Suppressor macrophage treated with lipopolysaccharide for 1 hour (primary cell): ENCODE measurements around the gene A2M.

ENCODE experiments used
- DNase-seq, 3 donors: peaks; one replicate each; pipeline ENCODE4 v3.0.0-alpha.2; 2020 to 2022

Gene A2M

DNA sequence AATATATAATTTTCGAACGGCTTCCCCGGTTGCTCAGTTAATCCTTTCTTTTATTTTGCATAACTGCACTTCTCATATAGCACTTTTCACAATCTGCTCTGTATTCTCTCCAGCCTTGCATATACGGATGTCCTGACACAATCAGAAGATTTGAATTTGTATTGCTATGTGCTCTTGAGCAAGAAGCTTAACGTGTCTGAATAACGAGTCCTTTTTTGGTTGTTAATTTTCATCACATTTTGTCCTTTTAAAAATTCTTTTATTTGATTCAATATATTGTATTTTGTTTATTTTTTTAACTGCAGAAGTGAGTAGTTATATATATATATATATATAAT is 17.6 kb downstream of the A2M start:
- no peak for DNase-seq

DNA sequence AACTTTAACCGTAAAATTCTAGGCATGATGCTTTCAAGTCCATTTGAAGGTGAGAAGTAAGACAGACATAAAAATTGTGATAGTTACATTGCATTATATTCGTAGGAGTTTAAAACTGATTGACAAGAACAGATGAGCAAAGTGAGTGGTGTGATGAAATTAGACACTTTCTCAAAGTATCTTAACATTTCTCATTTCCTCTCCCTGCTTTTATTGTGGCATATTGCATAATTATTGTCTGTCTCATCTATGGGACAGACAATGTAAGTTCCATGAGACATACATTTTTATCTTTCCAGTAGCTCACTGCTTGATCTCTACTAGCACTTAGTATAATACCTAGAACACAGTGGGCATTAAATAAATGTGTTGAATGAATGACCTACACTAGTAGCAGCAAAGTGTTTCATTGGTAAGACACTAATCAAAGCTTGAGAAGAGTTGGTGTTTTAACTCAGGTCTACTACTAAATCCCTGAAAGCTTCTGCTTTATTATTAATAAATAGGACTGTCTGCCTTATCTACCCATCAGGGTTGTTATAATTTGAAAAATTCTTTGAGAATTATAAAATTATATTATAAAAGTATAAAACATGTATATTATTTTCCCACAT is 19.0 kb downstream of the A2M start:
- peak; percentile 7 to 61 (median 43) for DNase-seq

DNA sequence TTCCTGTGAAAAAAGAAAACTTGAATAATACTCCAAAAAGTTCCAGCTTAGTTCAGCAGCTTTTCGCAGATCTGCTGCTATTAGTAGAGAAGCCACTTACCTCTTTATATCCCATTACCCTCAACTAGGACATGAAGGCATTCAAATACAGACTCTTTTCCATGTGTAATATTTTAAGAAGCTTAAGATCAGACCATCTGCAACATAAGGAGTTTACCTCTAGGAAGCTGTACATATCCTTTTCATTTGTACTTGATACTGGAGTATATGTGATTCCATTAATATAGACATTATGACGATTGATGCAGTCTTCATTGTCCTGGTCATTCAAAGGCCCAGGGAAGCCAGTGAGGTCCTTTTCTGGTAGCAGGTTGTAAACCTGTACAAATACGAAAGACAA is 20.4 kb downstream of the A2M start:
- no peak for DNase-seq

DNA sequence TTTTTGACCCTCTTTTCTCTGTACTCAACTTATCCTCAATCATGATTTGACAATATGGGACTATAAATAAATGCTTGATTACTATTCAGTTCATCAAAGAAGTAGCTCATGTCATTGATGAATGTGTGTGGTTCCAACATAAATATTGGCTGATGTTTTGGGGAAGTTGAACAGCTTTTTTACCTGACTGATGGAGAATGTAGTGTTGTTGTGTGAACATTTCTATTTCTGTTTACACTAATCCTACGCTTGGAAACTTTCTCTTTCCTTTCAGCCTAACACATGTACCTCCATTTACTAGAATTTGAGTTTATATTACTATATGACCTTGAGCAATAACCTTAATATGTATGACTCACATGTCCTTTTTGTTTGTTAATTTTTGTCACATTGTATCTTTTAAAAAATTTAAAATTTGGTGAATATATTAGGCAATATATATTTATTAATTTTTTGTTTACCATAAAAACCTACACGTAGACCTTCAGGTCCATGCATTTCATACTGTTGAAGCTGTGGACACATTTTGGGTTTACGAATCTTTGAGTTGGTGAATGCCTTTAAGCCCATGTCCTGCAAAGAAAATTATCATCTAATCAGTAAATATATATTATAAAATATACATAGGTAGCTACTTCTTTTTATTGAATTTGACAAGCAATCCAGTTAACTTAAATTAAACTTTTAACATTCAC is 21.1 kb downstream of the A2M start:
- no peak for DNase-seq

DNA sequence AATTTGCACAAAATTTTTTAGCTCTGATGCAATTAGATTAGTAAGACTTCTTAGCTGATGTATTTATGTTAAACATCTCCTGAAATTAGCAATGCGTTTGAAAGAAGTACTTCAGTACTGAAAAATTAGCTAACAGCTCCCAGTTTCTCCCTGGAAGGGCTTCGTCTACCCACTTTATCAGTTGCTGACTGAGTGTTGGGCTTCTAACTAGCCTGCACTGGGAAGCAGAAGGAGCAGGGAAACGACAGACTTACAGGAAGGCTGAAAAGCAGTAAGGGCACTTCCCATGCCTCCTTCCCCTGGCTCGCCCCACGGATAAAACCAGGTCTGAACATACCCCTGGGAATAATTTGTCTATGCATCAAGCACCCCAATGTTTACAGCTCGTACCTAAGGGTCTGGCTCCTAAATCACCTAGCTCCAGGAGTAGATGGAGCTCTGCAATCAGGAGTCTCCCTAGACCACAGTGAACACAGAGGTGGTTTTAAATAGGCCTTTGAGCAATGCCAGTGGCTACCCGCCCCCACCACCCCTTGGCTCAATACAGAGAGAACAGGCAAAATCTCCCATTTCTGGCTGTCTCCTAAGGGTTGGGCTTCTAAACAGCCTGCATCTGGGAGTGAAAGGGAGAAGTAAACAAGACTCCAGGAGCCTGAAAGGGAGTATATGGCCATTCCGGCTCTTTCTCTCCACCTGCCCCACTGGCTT is 23.7 kb downstream of the A2M start:
- DNase-seq = no peak

DNA sequence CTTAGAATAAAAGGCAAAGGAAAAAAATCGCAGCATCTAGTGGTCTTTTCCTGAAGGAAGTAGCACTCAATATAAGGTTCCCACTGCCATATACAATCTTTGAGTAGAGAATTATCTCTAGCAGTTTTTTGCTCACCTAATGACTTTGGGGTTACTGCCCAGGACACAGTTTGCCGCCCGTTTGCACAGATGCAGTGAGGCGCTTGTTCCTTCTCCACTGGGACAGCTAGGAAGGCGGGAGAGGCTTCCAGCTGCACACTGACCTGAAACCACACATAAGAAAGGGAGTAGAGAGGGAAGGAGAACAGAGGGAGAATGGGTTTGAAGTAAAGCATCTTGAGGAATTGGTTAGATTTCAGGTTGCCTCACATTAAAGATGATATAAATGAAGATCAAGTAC is 25.5 kb downstream of the A2M start:
- DNase-seq = no peak

DNA sequence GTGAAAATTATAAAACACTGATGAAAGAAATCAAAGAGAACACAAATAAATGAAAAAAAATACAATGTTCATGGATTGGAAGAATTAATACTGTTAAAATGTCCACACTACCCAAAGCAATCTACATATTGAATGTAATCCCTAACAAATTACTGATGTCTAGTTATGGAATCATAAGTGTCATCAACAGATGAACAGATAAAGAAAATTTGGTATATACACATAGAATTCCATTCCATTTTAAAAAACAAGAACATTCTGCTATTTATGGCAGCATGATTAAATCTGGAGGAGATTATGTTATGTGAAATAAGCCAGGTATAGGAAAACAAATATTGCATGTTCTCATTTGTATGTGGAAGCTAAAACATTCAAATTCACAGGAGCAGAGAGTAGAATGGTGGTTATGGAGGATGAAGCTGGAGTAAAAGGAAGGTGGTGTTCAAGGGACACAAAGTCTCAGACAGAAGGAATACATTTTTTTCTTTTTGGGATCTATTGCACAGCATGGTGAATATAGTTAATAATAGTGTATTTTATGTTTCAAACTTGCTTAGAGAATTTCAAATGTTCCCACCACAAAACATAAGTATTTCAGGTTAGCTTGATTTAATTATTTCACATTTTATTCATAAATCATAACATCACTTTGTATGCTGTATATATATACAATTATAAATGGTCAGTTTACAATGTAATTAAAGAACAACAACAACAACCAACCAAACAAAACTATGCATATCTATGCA is 28.5 kb downstream of the A2M start:
- no peak for DNase-seq

DNA sequence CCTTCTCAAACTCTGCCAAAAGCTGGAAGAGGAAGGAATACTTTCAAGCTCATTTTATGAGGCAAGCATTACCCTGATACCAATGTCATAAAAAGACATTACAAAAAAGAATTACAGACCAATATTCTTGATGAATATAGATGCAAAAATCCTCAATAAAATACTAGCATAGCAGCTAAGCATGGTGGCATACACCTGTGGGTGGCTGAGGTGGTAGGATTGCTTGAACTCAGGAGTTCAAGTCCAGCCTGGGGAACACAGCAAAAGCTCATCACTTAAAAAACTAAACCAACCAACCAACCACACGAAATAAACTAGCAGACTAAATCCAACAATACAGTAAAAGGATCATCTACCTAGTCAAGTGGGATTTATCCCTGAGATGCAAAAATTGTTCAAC is 29.6 kb downstream of the A2M start:
- DNase-seq = no peak

DNA sequence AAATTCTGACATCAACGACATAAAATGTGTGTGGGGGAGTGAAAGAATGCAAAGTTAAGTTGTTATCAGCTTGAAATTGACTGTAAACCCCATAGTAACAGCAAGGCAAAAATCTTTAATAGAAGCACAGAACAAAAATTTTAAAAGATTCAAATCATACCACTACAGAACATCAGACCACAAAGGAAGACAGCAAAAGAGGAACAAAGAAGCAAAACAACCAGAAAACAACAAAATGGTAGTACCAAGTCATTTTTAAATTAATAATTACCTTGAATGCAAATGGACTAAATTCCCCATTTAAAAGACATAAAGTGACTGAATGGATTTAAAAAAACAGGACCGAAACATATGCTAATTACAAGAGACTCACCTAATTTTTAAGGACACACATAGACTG is 31.3 kb downstream of the A2M start:
- no peak for DNase-seq

DNA sequence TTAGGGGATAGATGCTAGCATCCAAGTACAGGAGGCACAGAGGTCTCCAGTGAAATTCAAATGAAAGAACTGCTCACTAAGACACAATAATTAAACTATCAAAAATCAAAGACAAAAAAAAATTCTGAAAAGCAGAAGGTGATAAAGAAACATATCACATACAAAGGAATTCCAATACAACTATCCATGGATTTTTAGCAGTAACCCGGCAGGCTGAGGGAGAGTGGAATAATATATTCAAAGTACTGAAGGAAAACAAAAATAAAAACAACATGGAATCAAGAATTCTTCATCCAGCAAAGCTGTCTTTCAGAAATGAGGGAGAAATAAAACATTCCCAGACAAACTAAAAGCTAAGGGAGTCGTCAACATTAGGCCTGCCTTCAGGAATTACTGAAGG is 31.9 kb downstream of the A2M start:
- no peak for DNase-seq

DNA sequence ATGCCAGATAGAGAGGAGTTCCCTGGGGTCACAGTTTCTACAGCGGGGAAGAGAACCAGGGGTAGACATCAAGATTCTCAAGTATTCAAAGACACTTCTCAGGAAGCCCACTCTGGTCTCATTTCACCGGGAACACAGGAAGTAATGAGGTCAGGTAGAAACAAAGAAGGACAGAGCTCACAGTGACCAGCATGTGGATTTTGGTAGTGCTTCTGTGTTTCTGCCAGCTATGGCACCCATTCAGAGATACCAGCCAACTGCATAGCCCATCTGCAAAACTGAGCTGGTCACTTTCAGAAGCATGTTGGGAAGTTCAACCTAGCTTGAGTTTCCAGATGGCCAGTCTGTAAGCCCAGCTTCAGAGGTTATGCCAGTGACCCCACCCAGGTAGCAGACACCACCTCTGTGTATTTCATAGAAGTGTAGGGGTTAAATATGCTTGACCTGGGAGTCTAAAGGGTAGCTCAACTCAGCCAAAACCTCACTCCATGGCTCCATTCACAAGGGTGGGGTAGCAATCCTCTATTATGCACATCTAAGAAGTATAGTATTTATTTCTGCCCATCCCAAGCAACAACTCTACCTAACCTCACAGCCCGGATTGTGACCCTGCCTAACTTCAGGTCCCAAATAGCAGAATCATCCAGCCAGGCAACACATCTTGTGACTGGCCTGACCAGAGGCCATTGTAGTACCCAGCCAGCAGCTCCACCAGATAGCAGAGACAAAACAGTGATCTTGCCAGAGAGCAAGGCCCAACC is 33.9 kb downstream of the A2M start:
- DNase-seq = no peak

DNA sequence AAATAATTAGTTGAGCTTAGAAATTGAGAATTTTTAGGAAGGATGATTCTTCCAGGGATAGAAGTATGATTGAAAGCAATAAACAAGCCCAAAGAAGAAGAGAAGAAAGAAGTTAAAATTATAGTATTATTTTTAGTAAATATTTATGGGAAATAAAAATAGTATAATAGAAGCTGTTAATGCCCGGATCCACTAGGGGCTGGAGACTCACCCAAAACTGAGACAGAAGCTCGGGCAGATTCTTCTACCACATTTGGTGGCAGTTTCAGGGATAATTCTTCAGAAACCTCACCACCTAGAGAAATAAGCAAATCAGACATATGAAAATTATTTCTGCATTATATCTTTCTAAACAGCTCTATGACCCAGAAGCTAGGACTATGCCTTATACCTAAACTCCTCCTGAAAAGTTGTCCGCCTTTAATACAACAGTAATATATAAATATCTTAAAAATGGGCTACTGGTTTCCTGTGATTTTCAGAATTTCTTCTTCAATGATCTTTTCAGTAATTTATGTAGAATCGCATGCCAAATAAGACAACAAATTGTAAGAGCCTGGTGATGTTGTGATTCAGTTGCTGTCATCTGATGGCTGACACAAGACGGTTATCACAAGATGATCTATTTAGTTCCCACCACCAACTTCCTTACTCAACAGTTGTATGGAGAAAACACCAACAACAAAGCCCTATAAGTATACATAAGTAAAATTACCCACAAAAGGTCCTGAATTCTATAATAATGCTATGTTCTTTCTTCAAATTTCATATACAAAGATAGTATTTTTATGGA is 35.6 kb downstream of the A2M start:
- peak; percentile 48 to 53 (median 52) for DNase-seq

DNA sequence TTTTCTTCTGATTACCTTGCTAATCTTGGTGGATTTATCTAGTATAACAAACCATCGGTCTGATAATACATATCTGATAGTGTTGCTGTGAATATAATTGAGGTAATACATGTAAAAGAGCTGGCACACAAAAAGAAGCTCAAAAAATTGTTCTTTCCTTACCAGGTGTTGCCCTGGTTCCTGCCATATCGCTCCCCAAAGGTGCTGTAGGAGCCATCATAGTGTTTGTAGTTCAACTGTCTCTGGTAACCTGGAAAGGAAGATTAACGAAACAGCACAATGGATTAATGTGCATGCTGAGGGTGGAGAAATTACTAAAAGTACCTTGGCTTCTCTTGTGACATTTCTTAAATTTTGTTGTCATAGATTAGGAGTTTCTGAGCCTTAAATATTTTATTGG is 36.6 kb downstream of the A2M start:
- DNase-seq = no peak

DNA sequence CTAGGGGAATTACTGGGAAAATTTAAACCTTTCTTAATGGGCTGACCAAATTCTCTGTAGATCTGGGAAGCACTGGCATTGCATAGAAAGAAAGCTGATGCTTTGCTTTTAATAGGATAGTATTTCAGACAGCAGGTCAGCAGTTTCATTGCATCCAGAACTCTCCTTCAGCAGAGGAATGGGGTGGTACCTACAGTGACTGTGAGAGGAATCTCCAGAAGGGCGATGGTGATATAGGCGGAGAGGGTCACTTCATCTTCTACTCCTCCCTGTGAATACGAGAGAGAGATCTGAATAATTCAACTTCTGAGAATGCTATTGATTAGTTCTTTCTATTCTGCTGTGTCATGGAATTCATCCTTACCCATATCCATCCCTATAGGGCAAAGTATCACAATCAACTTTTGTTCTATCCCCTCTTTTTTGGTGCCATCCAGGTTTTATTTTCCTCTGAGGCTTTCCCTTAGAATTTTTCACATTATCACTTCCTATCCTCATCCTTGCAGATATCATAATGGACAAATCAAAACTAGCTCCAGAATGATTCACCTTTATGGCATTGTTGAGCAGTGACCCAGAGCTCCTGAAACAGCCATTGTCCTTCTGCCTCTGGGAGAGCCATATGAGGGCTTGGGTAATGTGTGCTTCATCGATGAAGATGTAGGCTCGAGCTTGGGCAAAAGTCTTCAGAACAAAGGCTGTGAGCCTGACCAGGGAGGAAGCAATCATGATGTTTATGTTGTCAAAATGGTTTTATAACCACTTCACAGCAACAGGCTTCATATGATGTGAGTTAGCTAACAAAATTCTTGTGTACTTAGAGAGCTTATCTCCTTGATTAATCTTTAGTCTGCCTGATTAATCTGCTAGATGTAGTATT is 38.3 kb downstream of the A2M start:
- no peak for DNase-seq

DNA sequence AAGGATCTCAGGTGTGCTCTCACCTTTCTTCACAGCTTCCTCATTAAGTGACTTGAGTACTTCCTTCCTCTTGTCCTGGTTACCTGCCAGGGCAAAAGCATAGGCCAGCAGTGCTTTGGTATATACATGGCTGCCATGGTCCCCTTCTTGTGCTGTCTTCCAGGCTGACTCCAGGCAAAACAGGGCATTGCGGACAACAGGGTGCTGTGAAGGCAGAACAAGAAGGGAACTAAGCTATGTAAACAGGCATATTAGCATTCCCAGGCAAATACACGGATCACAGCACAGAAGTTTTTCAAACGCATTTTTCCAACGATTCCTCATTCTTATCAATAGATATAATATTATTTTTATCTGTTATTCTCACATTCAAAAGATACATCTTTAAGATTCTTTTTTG is 39.0 kb downstream of the A2M start:
- no peak for DNase-seq

DNA sequence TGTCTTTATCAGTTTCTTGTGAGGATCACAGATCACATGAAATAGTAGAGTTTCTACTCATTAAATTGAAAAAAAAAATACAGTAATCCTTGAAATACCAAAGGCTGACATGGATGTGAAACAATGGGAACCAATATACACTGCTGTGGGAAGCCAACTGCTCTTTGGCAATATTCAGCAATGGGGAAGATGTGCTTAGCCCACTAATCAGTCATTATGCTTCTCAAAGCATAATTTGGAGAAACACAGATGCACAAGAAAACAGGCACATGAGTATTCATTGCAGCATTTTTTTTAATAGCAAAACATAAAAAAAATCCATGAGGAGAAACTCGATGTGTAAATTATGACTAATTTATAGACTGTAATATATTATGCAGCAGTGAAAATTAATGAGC is 40.6 kb downstream of the A2M start:
- DNase-seq = no peak

DNA sequence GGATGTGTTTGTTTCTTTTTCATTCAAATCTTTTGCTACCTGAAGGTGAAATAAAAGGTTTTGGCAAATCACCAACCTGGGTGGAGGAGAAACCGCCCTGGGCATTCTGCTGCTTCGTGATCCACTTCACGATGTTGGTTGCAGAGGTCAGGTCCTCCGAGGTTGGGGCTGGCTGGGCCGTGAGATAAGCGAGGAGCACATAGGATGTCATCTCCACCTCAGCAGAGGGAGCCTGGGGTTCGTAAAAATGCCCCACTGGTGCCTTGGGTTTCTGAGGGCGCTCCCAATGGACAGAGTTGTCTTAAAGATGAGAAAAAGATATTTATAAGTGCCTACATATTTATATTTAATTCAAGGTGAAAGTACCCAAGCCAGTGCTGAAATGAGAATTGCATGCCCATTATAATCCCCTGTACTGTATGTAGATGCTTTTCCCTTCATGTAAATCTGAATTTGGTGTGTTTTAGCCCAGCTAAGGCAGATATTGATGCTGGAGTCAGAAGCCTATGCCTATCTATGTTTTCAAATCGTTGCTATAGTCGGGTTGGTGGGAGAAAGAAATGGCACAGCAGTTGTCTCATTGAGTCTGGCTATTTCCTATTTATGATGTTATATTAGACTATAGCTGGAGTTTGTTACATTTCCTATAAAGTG is 41.1 kb downstream of the A2M start:
- no peak for DNase-seq

DNA sequence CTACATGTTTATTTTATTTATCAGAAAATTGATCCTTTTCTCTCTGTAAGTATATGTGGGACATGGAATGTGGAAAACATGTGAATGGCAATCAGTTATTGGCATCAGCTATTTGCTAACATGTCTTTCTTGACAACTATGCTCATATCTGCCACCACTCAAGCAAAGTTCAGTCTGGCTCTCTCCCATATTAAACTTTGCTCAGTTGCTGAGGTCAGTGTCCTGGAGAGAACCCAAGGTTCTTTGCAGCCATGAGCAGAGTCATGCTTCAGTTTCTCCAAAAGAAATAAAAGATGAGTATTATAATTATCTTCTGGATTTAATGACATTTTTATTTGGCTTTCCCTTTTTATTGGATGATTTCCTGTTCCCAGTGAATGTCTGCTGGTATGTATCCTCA is 42.6 kb downstream of the A2M start:
- no peak for DNase-seq

DNA sequence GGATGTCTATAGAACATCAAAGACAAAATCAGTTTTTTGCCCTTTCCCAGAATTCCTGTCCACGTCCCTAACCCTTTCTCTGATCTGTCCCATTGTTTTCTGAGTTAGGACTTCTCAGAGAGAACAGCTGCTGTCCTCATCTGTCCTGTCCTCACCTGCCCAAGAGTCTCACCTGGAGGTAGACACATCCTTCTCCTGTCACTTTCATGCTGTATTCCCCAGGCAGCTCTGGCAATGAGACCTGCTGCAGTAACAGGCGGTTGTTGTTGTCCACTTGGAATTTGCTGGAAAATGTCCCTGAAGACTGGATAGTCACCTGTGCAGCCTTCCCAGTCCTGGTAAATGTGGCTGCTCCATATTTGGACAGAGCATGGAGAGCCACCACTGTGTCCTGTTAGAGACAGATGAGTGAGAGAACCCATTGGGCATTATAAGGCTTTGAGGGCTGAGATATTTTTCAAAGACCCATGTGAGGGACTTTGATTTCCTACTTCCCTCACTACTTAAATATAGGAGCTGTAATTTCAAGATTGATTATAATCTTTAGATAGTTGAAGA is 43.2 kb downstream of the A2M start:
- no peak for DNase-seq

DNA sequence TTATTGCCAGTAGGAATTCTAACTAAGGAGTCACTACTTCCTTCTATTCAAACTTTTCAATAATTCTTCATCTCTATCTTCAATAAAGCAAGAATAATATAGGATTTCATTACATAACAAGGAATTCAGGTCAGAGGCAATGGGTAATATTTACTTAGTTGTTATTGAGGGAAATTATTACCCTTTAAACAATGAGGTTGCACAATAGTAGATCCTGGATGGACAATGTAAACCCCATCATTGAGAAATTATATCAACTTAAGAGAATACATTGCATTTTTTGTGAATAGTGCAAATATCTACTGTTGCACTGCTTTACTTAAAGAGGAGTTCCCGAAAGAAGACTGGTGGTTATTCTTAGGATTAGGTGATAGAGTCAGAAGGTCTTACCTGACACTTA is 43.8 kb downstream of the A2M start:
- no peak for DNase-seq
